ENCODE results near the gene EGFL6. TPM values are rescaled to one million over a fixed set of nuclear protein-coding genes. Genes with fewer than 3 reads are reported as not detected.
"Not testable (repeated sequence)": the region's sequence is repeated elsewhere in the genome, so short reads cannot be mapped to it uniquely, and the experiment has no call there.

The EGFL6 gene
- total RNA-seq, 2 experiments from 2014 or later, result 14.2 to 15.6 TPM

- Mint-ChIP-seq H3K9me3 (ENCODE audit: insufficient read depth) (no peaks in the 10 kb centered on the region), H3K36me3 (ENCODE audit: low read depth) (no peaks in the 10 kb centered on the region), H3K4me1 (ENCODE audit: low read depth) (no peaks in the 10 kb centered on the region), H3K4me3 (no peak overlapping the region), H3K27ac (no peak overlapping the region), H3K27me3 (ENCODE audit: low read depth) (no peaks in the 10 kb centered on the region)
- ATAC-seq (no peak), DNase-seq (no peak)
- POLR2A ChIA-PET, result no interaction called here
- CTCF ChIA-PET, result no interaction called here
These were observed 30.1 kb downstream of the EGFL6 start for GRCh38 chrX:13599491-13599890.

GRCh38 chrX:13605611-13606010 lies 36.2 kb downstream of the EGFL6 start:
- ChIA-PET CTCF (interaction anchor here (0.6 kb wide), 1 partner anchor 361 kb away, joined by 3 read pairs; no protein-coding TSS in a partner anchor), POLR2A (no interaction called here)
- Mint-ChIP-seq H3K27ac (no peak overlapping the region), H3K9me3 (ENCODE audit: insufficient read depth) (no peaks in the 10 kb centered on the region), H3K36me3 (ENCODE audit: low read depth) (peaks cover 3% of the 10 kb centered on the region), H3K27me3 (ENCODE audit: low read depth) (no peaks in the 10 kb centered on the region), H3K4me1 (ENCODE audit: low read depth) (no peaks in the 10 kb centered on the region), H3K4me3 (no peak overlapping the region)
- ATAC-seq (no peak), DNase-seq (no peak)

- no peak for ATAC-seq
- no peak for DNase-seq
- Mint-ChIP-seq H3K27ac (no peak overlapping the region), H3K36me3 (ENCODE audit: low read depth) (peaks cover 3% of the 10 kb centered on the region), H3K4me1 (ENCODE audit: low read depth) (no peaks in the 10 kb centered on the region), H3K9me3 (ENCODE audit: insufficient read depth) (no peaks in the 10 kb centered on the region), H3K27me3 (ENCODE audit: low read depth) (no peaks in the 10 kb centered on the region), H3K4me3 (no peak overlapping the region)
- CTCF ChIA-PET, result no interaction called here
- POLR2A ChIA-PET, result no interaction called here
These were observed 38.1 kb downstream of the EGFL6 start for GRCh38 chrX:13607331-13607995.

GRCh38 chrX:13607996-13608365 lies 38.6 kb downstream of the EGFL6 start:
- DNase-seq, result no peak
- no peak overlapping the region for H3K27ac Mint-ChIP-seq
- no peaks in the 10 kb centered on the region for H3K27me3 Mint-ChIP-seq (ENCODE audit: low read depth)
- no peaks in the 10 kb centered on the region for H3K9me3 Mint-ChIP-seq (ENCODE audit: insufficient read depth)
- no peaks in the 10 kb centered on the region for H3K4me1 Mint-ChIP-seq (ENCODE audit: low read depth)
- H3K36me3 Mint-ChIP-seq (ENCODE audit: low read depth), result peaks cover 3% of the 10 kb centered on the region
- no peak for ATAC-seq
- H3K4me3 Mint-ChIP-seq, result no peak overlapping the region
- CTCF ChIA-PET, result no interaction called here
- POLR2A ChIA-PET, result no interaction called here

- POLR2A ChIA-PET, result no interaction called here
- Mint-ChIP-seq H3K27ac (no peak overlapping the region), H3K9me3 (ENCODE audit: insufficient read depth) (no peaks in the 10 kb centered on the region), H3K4me3 (no peak overlapping the region), H3K36me3 (ENCODE audit: low read depth) (peaks cover 2% of the 10 kb centered on the region), H3K27me3 (ENCODE audit: low read depth) (no peaks in the 10 kb centered on the region), H3K4me1 (ENCODE audit: low read depth) (no peaks in the 10 kb centered on the region)
- DNase-seq (no peak), ATAC-seq (no peak)
- CTCF ChIA-PET, result interaction anchor here (1.3 to 2.6 kb wide), 2 partner anchors 32 to 107 kb away, joined by 3 to 8 read pairs; no protein-coding TSS in a partner anchor
These were observed 44.8 kb downstream of the EGFL6 start for GRCh38 chrX:13614154-13614553.

GRCh38 chrX:13620207-13620606 lies 50.8 kb downstream of the EGFL6 start:
- Mint-ChIP-seq H3K36me3 (ENCODE audit: low read depth) (peaks cover 17% of the 10 kb centered on the region), H3K27me3 (ENCODE audit: low read depth) (no peaks in the 10 kb centered on the region), H3K4me1 (ENCODE audit: low read depth) (peaks cover 11% of the 10 kb centered on the region), H3K4me3 (no peak overlapping the region), H3K27ac (no peak overlapping the region), H3K9me3 (ENCODE audit: insufficient read depth) (no peaks in the 10 kb centered on the region)
- ChIA-PET CTCF (interaction anchor here (1.3 kb wide), 1 partner anchor 26 kb away, joined by 3 read pairs; no protein-coding TSS in a partner anchor), POLR2A (no interaction called here)
- ATAC-seq (no peak), DNase-seq (no peak)

- Mint-ChIP-seq H3K36me3 (ENCODE audit: low read depth) (peaks cover 20% of the 10 kb centered on the region), H3K4me1 (ENCODE audit: low read depth) (peaks cover 11% of the 10 kb centered on the region), H3K27ac (no peak overlapping the region), H3K27me3 (ENCODE audit: low read depth) (no peaks in the 10 kb centered on the region), H3K9me3 (ENCODE audit: insufficient read depth) (no peaks in the 10 kb centered on the region), H3K4me3 (no peak overlapping the region)
- no peak for DNase-seq
- CTCF ChIA-PET, result no interaction called here
- POLR2A ChIA-PET, result no interaction called here
- ATAC-seq, result no peak
These were observed 53.1 kb downstream of the EGFL6 start for GRCh38 chrX:13622401-13622964.

- Mint-ChIP-seq H3K4me1 (ENCODE audit: low read depth) (no peaks in the 10 kb centered on the region), H3K4me3 (no peak overlapping the region), H3K9me3 (ENCODE audit: insufficient read depth) (no peaks in the 10 kb centered on the region), H3K36me3 (ENCODE audit: low read depth) (peaks cover 20% of the 10 kb centered on the region), H3K27ac (no peak overlapping the region), H3K27me3 (ENCODE audit: low read depth) (no peaks in the 10 kb centered on the region)
- no peak for DNase-seq
- ChIA-PET POLR2A (no interaction called here), CTCF (interaction anchor here (1.7 kb wide), 1 partner anchor 19 kb away, joined by 5 read pairs; no protein-coding TSS in a partner anchor)
- ATAC-seq, result no peak
These were observed 57.9 kb downstream of the EGFL6 start for GRCh38 chrX:13627306-13627705.

- POLR2A ChIA-PET; H3K27ac Mint-ChIP-seq; ATAC-seq; DNase-seq; H3K4me3 Mint-ChIP-seq; H3K4me1 Mint-ChIP-seq (ENCODE audit: low read depth); CTCF ChIA-PET; H3K27me3 Mint-ChIP-seq (ENCODE audit: low read depth): not testable (repeated sequence)
- H3K9me3 Mint-ChIP-seq (ENCODE audit: insufficient read depth), result peaks cover 13% of the 10 kb centered on the region
- H3K36me3 Mint-ChIP-seq (ENCODE audit: low read depth), result peaks cover 10% of the 10 kb centered on the region
These were observed 67.8 kb downstream of the EGFL6 start for GRCh38 chrX:13637224-13637623.

GRCh38 chrX:13638021-13638420 lies 68.6 kb downstream of the EGFL6 start:
- CTCF ChIA-PET, result no interaction called here
- Mint-ChIP-seq H3K27me3 (ENCODE audit: low read depth) (no peaks in the 10 kb centered on the region), H3K9me3 (ENCODE audit: insufficient read depth) (peaks cover 13% of the 10 kb centered on the region), H3K27ac (no peak overlapping the region), H3K4me1 (ENCODE audit: low read depth) (no peaks in the 10 kb centered on the region), H3K36me3 (ENCODE audit: low read depth) (peaks cover 10% of the 10 kb centered on the region), H3K4me3 (no peak overlapping the region)
- no peak for DNase-seq
- ATAC-seq, result no peak
- POLR2A ChIA-PET, result no interaction called here

- Mint-ChIP-seq H3K27ac (no peak overlapping the region), H3K27me3 (ENCODE audit: low read depth) (no peaks in the 10 kb centered on the region), H3K4me1 (ENCODE audit: low read depth) (no peaks in the 10 kb centered on the region), H3K36me3 (ENCODE audit: low read depth) (peaks cover 10% of the 10 kb centered on the region), H3K4me3 (no peak overlapping the region), H3K9me3 (ENCODE audit: insufficient read depth) (peaks cover 13% of the 10 kb centered on the region)
- ChIA-PET POLR2A (no interaction called here), CTCF (no interaction called here)
- ATAC-seq, result no peak
- DNase-seq, result no peak
These were observed 69.4 kb downstream of the EGFL6 start for GRCh38 chrX:13638826-13639225.

- DNase-seq; CTCF ChIA-PET; ATAC-seq; POLR2A ChIA-PET; H3K4me1 Mint-ChIP-seq (ENCODE audit: low read depth); H3K36me3 Mint-ChIP-seq (ENCODE audit: low read depth); H3K27ac Mint-ChIP-seq; H3K4me3 Mint-ChIP-seq; H3K27me3 Mint-ChIP-seq (ENCODE audit: low read depth); H3K9me3 Mint-ChIP-seq (ENCODE audit: insufficient read depth): not testable (repeated sequence)
These were observed 72.3 kb downstream of the EGFL6 start for GRCh38 chrX:13641684-13642083.

Measured in activated CD8-positive, alpha-beta T cell treated with anti-CD3 and anti-CD28 coated beads, Interleukin-2, amount 10 ng/mL, durations not matched to agents 7 days and 5 days (primary cell).